ENCODE data around the gene FYN.

GRCh38 chr6:111921103-111921502 is 47.9 kb upstream of the FYN start:
- TF ChIP-seq CTCF (IDR thresholded peaks at IDR 0.05; ENCODE audit: low read depth, low read length, poor library complexity, severe bottlenecking) (no peak), EZH2phosphoT487 (IDR thresholded peaks at IDR 0.05; ENCODE audit: borderline replicate concordance, low read length) (no peak)

Data from DOHH2 (cell line).